T-helper 2 cell treated with Interferon-gamma antibody and Interleukin-4, amounts not matched to agents 5 μg/mL and 100 μg/mL, for 36 hours (primary cell): ENCODE measurements around the gene SLC49A4.

Experiments
- DNase-seq: peaks from one replicate; pipeline ENCODE4 v3.0.0; 2021; ENCODE audit warnings: low spot score
- H3K27ac Mint-ChIP-seq: one replicate; pipeline ENCODE4 v1.8.0; 2021; ENCODE audit warnings: mild to moderate bottlenecking, mixed read lengths
- H3K27me3 Mint-ChIP-seq: one replicate; pipeline ENCODE4 v1.8.0; 2021; ENCODE audit warnings: low read depth, mixed read lengths
- H3K36me3 Mint-ChIP-seq: one replicate; pipeline ENCODE4 v1.8.0; 2021; ENCODE audit warnings: low read depth, mixed read lengths
- H3K4me1 Mint-ChIP-seq: one replicate; pipeline ENCODE4 v1.8.0; 2021; ENCODE audit warnings: low read depth, mixed read lengths
- H3K4me3 Mint-ChIP-seq: one replicate; pipeline ENCODE4 v1.8.0; 2022; ENCODE audit warnings: mild to moderate bottlenecking, moderate library complexity, mixed read lengths
- H3K9me3 Mint-ChIP-seq: one replicate; pipeline ENCODE4 v1.8.0; 2021; ENCODE audit warnings: mixed read lengths

SLC49A4 gene

GRCh38 chr3:122858373-122858772, 63.5 kb downstream of the SLC49A4 start:
- no peaks in the 10 kb centered on the region for H3K4me1 Mint-ChIP-seq
- H3K4me3 Mint-ChIP-seq = no peak overlapping the region
- DNase-seq = no peak
- no peaks in the 10 kb centered on the region for H3K27me3 Mint-ChIP-seq
- peaks cover 3% of the 10 kb centered on the region for H3K36me3 Mint-ChIP-seq
- H3K27ac Mint-ChIP-seq = no peak overlapping the region
- no peaks in the 10 kb centered on the region for H3K9me3 Mint-ChIP-seq

- DNase-seq = no peak
- H3K27me3 Mint-ChIP-seq = no peaks in the 10 kb centered on the region
- H3K36me3 Mint-ChIP-seq = peaks cover 3% of the 10 kb centered on the region
- H3K9me3 Mint-ChIP-seq = no peaks in the 10 kb centered on the region
- no peaks in the 10 kb centered on the region for H3K4me1 Mint-ChIP-seq
- H3K27ac Mint-ChIP-seq = no peak overlapping the region
- H3K4me3 Mint-ChIP-seq = no peak overlapping the region
Measured at GRCh38 chr3:122859021-122859805, 64.3 kb downstream of the SLC49A4 start.

- no peak for DNase-seq
- no peak overlapping the region for H3K4me3 Mint-ChIP-seq
Measured at GRCh38 chr3:122862381-122862780, 67.5 kb downstream of the SLC49A4 start.

GRCh38 chr3:122864498-122864897, 69.6 kb downstream of the SLC49A4 start:
- peaks cover 3% of the 10 kb centered on the region for H3K36me3 Mint-ChIP-seq
- DNase-seq = no peak
- H3K27me3 Mint-ChIP-seq = no peaks in the 10 kb centered on the region
- no peaks in the 10 kb centered on the region for H3K4me1 Mint-ChIP-seq
- no peak overlapping the region for H3K27ac Mint-ChIP-seq
- no peaks in the 10 kb centered on the region for H3K9me3 Mint-ChIP-seq
- no peak overlapping the region for H3K4me3 Mint-ChIP-seq

More at GRCh38 chr3:122862381-122862780, 67.5 kb downstream of the SLC49A4 start:
- peaks cover 3% of the 10 kb centered on the region for H3K36me3 Mint-ChIP-seq
- H3K9me3 Mint-ChIP-seq = no peaks in the 10 kb centered on the region
- no peaks in the 10 kb centered on the region for H3K27me3 Mint-ChIP-seq
- H3K4me1 Mint-ChIP-seq = no peaks in the 10 kb centered on the region
- H3K27ac Mint-ChIP-seq = no peak overlapping the region

GRCh38 chr3:122868322-122868721, 73.5 kb downstream of the SLC49A4 start:
- no peak for DNase-seq
- H3K4me3 Mint-ChIP-seq = no peak overlapping the region
- H3K27me3 Mint-ChIP-seq = no peaks in the 10 kb centered on the region
- no peak overlapping the region for H3K27ac Mint-ChIP-seq
- no peaks in the 10 kb centered on the region for H3K36me3 Mint-ChIP-seq
- no peaks in the 10 kb centered on the region for H3K9me3 Mint-ChIP-seq
- peaks cover 5% of the 10 kb centered on the region for H3K4me1 Mint-ChIP-seq

- Mint-ChIP-seq H3K9me3 (peaks cover 6% of the 10 kb centered on the region), H3K27me3 (no peaks in the 10 kb centered on the region), H3K27ac (no peak overlapping the region), H3K4me3 (no peak overlapping the region), H3K4me1 (peaks cover 18% of the 10 kb centered on the region), H3K36me3 (peaks cover 5% of the 10 kb centered on the region)
- no peak for DNase-seq
Measured at GRCh38 chr3:122873741-122874515, 79.1 kb downstream of the SLC49A4 start.

GRCh38 chr3:122875547-122876127, 80.8 kb downstream of the SLC49A4 start:
- Mint-ChIP-seq H3K27ac (no peak overlapping the region), H3K4me3 (no peak overlapping the region), H3K4me1 (peaks cover 18% of the 10 kb centered on the region), H3K36me3 (peaks cover 5% of the 10 kb centered on the region), H3K9me3 (peaks cover 6% of the 10 kb centered on the region), H3K27me3 (no peaks in the 10 kb centered on the region)
- DNase-seq = no peak

- H3K27me3 Mint-ChIP-seq = no peaks in the 10 kb centered on the region
- no peak for DNase-seq
- peaks cover 2% of the 10 kb centered on the region for H3K36me3 Mint-ChIP-seq
- no peak overlapping the region for H3K27ac Mint-ChIP-seq
- H3K4me1 Mint-ChIP-seq = peaks cover 10% of the 10 kb centered on the region
- H3K4me3 Mint-ChIP-seq = no peak overlapping the region
- peaks cover 2% of the 10 kb centered on the region for H3K9me3 Mint-ChIP-seq
Measured at GRCh38 chr3:122880173-122880572, 85.3 kb downstream of the SLC49A4 start.

GRCh38 chr3:122880624-122881023, 85.8 kb downstream of the SLC49A4 start:
- Mint-ChIP-seq H3K27ac (no peak overlapping the region), H3K4me1 (peaks cover 7% of the 10 kb centered on the region), H3K36me3 (peaks cover under 1% of the 10 kb centered on the region), H3K9me3 (no peaks in the 10 kb centered on the region), H3K27me3 (no peaks in the 10 kb centered on the region), H3K4me3 (no peak overlapping the region)
- DNase-seq = no peak

GRCh38 chr3:122882361-122882947, 87.6 kb downstream of the SLC49A4 start:
- DNase-seq = no peak
- no peaks in the 10 kb centered on the region for H3K27me3 Mint-ChIP-seq
- no peak overlapping the region for H3K4me3 Mint-ChIP-seq
- H3K36me3 Mint-ChIP-seq = no peaks in the 10 kb centered on the region
- no peak overlapping the region for H3K27ac Mint-ChIP-seq
- no peaks in the 10 kb centered on the region for H3K4me1 Mint-ChIP-seq
- no peaks in the 10 kb centered on the region for H3K9me3 Mint-ChIP-seq

- no peak overlapping the region for H3K27ac Mint-ChIP-seq
- H3K36me3 Mint-ChIP-seq = no peaks in the 10 kb centered on the region
- DNase-seq = no peak
- peaks cover 4% of the 10 kb centered on the region for H3K4me1 Mint-ChIP-seq
- no peaks in the 10 kb centered on the region for H3K9me3 Mint-ChIP-seq
- H3K27me3 Mint-ChIP-seq = no peaks in the 10 kb centered on the region
- H3K4me3 Mint-ChIP-seq = no peak overlapping the region
Measured at GRCh38 chr3:122886251-122886650, 91.4 kb downstream of the SLC49A4 start.

GRCh38 chr3:122886946-122887345, 92.1 kb downstream of the SLC49A4 start:
- Mint-ChIP-seq H3K27me3 (no peaks in the 10 kb centered on the region), H3K36me3 (no peaks in the 10 kb centered on the region), H3K4me3 (no peak overlapping the region), H3K27ac (no peak overlapping the region), H3K4me1 (peaks cover 4% of the 10 kb centered on the region), H3K9me3 (no peaks in the 10 kb centered on the region)
- no peak for DNase-seq

- peaks cover 3% of the 10 kb centered on the region for H3K27me3 Mint-ChIP-seq
- H3K27ac Mint-ChIP-seq = no peak overlapping the region
- no peaks in the 10 kb centered on the region for H3K9me3 Mint-ChIP-seq
- peaks cover 14% of the 10 kb centered on the region for H3K4me1 Mint-ChIP-seq
- H3K36me3 Mint-ChIP-seq = no peaks in the 10 kb centered on the region
- no peak overlapping the region for H3K4me3 Mint-ChIP-seq
- DNase-seq = no peak
Measured at GRCh38 chr3:122890077-122890719, 95.3 kb downstream of the SLC49A4 start.
